WTC11 (cell line): ENCODE results near the gene INVS. TPM values are rescaled to one million over a fixed set of nuclear protein-coding genes. Genes with fewer than 3 reads are reported as not detected.

Experiments used
- ATAC-seq: fragments of 200-7000 bp; cut with Tn5 transposase; 2 replicates; pipeline ENCODE4 v1.10.0; 2021; ENCODE audit warnings: mild to moderate bottlenecking, moderate library complexity
- CTCF ChIA-PET: fragments of 300-600 bp; sonication (Branson Sonifier 250); formaldehyde crosslinking; loops from one replicate; lab custom pipeline; 2021; ENCODE audit warnings: antibody characterized with exemption; lab: Charles Lee
- POLR2A ChIA-PET: fragments of 350-600 bp; sonication (Branson Sonifier 250); formaldehyde crosslinking; loops from one replicate; lab custom pipeline; 2021; ENCODE audit warnings: antibody characterized with exemption; lab: Charles Lee
- DNase-seq: peaks from one replicate; pipeline ENCODE4 v3.0.0; 2021; ENCODE audit warnings: low spot score
- H3K27ac Mint-ChIP-seq: 2 replicates; pipeline ENCODE4 v1.8.0; 2021; ENCODE audit warnings: mixed read lengths
- H3K27me3 Mint-ChIP-seq: 2 replicates; pipeline ENCODE4 v1.8.0; 2021; ENCODE audit warnings: low read depth, mild to moderate bottlenecking, moderate library complexity, mixed read lengths
- H3K36me3 Mint-ChIP-seq: 2 replicates; pipeline ENCODE4 v1.8.0; 2021; ENCODE audit warnings: mixed read lengths
- H3K4me1 Mint-ChIP-seq: 2 replicates; pipeline ENCODE4 v1.8.0; 2022; ENCODE audit warnings: mixed read lengths
- H3K4me3 Mint-ChIP-seq: 2 replicates; pipeline ENCODE4 v1.8.0; 2021; ENCODE audit warnings: mild to moderate bottlenecking, moderate library complexity, mixed read lengths
- H3K9me3 Mint-ChIP-seq: 2 replicates; pipeline ENCODE4 v1.8.0; 2021; ENCODE audit warnings: mixed read lengths
- CREB1 ChIP-seq: sonication (generic); formaldehyde crosslinking; IDR thresholded peaks from 2 replicates; pipeline ENCODE4 v1.8.0; 2023; ENCODE audit warnings: mild to moderate bottlenecking, missing genetic modification reagents
- FOXK1 ChIP-seq: sonication (generic); formaldehyde crosslinking; IDR thresholded peaks from 2 replicates; pipeline ENCODE4 v1.8.0; 2022; ENCODE audit warnings: mild to moderate bottlenecking, moderate library complexity, missing genetic modification reagents
- NFATC4 ChIP-seq: fragments of 250-450 bp; sonication (Bioruptor Pico); IDR thresholded peaks from 2 replicates; pipeline ENCODE4 v1.9.0; 2021; ENCODE audit warnings: mild to moderate bottlenecking
- NFE2L1 ChIP-seq: sonication (generic); formaldehyde crosslinking; IDR thresholded peaks from 2 replicates; pipeline ENCODE4 v1.8.1; 2023; ENCODE audit warnings: missing genetic modification reagents
- RELA ChIP-seq: sonication (generic); formaldehyde crosslinking; IDR thresholded peaks from 2 replicates; pipeline ENCODE4 v1.8.1; 2022; ENCODE audit warnings: missing genetic modification reagents, mild to moderate bottlenecking, borderline replicate concordance
- SMAD3 ChIP-seq: sonication (generic); formaldehyde crosslinking; IDR thresholded peaks from 2 replicates; pipeline ENCODE4 v1.8.0; 2022; ENCODE audit warnings: missing genetic modification reagents, mild to moderate bottlenecking, borderline replicate concordance
- SP1 ChIP-seq: sonication (generic); formaldehyde crosslinking; conservative IDR thresholded peaks from 2 replicates; pipeline ENCODE4 v1.8.1; 2022; ENCODE audit warnings: missing genetic modification reagents
- TEAD1 ChIP-seq: sonication (generic); formaldehyde crosslinking; IDR thresholded peaks from 2 replicates; pipeline ENCODE4 v1.8.0; 2022; ENCODE audit warnings: mild to moderate bottlenecking, missing genetic modification reagents
- ZNF121 ChIP-seq: sonication (generic); formaldehyde crosslinking; IDR thresholded peaks from 2 replicates; pipeline ENCODE4 v1.8.0; 2023; ENCODE audit warnings: missing genetic modification reagents
- total RNA-seq: library from RNA; stranded (reverse); gene quantifications from 3 replicates; pipeline ENCODE4 v1.2.3, GENCODE V29; 2021
- TF ChIP-seq, protein P1 (sequence below): sonication (generic); formaldehyde crosslinking; IDR thresholded peaks from 2 replicates; pipeline ENCODE4 v1.8.0; 2023; ENCODE audit warnings: missing genetic modification reagents, mild to moderate bottlenecking, borderline replicate concordance
- TF ChIP-seq, protein P2 (sequence below): sonication (generic); formaldehyde crosslinking; IDR thresholded peaks from 2 replicates; pipeline ENCODE4 v1.8.1; 2023; ENCODE audit warnings: mild to moderate bottlenecking, missing genetic modification reagents, moderate library complexity
- TF ChIP-seq, protein P3 (sequence below): sonication (generic); formaldehyde crosslinking; IDR thresholded peaks from 2 replicates; pipeline ENCODE4 v1.8.1; 2023; ENCODE audit warnings: mild to moderate bottlenecking, missing genetic modification reagents, borderline replicate concordance
- TF ChIP-seq, protein P4 (sequence below): sonication (generic); formaldehyde crosslinking; IDR thresholded peaks from 2 replicates; pipeline ENCODE4 v1.8.1; 2023; ENCODE audit warnings: mild to moderate bottlenecking, moderate library complexity, missing genetic modification reagents

The INVS gene
- total RNA-seq, 1 experiment from 2014 or later = 8.1 TPM

DNA sequence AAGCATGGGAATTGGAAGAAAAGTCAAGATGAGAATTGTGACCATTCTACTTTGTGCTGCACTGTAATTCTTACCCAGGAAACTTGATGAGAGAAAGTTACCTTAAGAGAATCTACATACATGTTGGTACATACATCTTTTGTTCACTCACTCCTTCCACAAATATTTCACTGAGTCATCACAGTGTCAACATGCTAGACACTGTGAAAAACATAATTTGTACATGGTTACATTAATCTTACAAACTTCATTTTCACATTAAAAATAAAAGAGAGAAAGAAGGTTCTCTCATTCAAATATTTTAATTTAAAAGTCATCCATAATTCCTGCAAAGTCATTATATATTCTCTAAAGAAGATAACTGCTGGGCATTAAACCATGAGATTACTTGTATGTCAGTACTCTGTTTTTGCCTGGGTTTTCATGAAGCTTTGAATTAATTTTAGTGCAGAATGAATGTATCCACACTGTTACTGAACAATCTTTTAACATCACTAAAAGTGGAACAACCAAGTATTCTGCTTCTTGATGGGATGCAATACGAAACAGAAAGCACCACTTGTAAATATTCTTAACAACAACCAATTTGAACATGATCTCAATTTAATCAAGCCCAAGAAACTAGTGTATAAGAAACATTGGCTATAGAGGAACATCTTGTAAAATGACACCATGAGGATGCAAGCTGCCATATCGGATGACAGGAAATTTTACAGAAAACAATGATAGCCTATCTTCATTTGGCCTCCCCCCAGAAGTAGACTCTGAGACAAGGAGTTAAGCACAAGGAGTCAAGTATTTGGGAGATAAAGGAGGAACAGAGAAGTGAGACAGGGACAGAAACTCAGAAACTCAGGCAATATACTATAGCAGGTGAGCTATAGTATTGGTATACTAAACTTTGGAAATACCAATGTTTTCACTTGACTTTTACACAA lies 28.7 kb upstream of the INVS start (continued):
- TF ChIP-seq, protein P1, sequence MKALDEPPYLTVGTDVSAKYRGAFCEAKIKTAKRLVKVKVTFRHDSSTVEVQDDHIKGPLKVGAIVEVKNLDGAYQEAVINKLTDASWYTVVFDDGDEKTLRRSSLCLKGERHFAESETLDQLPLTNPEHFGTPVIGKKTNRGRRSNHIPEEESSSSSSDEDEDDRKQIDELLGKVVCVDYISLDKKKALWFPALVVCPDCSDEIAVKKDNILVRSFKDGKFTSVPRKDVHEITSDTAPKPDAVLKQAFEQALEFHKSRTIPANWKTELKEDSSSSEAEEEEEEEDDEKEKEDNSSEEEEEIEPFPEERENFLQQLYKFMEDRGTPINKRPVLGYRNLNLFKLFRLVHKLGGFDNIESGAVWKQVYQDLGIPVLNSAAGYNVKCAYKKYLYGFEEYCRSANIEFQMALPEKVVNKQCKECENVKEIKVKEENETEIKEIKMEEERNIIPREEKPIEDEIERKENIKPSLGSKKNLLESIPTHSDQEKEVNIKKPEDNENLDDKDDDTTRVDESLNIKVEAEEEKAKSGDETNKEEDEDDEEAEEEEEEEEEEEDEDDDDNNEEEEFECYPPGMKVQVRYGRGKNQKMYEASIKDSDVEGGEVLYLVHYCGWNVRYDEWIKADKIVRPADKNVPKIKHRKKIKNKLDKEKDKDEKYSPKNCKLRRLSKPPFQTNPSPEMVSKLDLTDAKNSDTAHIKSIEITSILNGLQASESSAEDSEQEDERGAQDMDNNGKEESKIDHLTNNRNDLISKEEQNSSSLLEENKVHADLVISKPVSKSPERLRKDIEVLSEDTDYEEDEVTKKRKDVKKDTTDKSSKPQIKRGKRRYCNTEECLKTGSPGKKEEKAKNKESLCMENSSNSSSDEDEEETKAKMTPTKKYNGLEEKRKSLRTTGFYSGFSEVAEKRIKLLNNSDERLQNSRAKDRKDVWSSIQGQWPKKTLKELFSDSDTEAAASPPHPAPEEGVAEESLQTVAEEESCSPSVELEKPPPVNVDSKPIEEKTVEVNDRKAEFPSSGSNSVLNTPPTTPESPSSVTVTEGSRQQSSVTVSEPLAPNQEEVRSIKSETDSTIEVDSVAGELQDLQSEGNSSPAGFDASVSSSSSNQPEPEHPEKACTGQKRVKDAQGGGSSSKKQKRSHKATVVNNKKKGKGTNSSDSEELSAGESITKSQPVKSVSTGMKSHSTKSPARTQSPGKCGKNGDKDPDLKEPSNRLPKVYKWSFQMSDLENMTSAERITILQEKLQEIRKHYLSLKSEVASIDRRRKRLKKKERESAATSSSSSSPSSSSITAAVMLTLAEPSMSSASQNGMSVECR (CRISPR knock-in tag) = no peak
- TF ChIP-seq, all 79 proteins: peak for 0

DNA sequence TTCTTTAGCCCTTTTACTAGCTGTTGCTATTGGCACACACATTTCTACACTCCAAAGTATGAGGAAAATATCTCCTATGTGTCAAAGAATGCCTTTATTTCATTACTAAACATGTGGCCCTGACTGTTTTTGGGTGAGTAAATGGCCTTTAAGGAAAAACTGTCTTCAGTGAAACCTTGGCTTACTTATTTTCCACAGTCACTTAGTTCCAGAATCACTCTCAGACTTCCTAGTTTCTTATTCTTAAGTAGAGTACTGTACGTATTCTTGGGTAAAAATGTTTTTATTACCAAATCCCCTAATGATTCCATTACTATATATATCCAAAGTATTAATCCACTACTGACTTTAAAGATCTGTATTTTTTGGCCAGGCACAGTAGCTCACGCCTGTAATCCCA lies 27.8 kb upstream of the INVS start:
- Mint-ChIP-seq H3K4me3 (no peak overlapping the region), H3K27me3 (no peaks in the 10 kb centered on the region), H3K36me3 (peaks cover 22% of the 10 kb centered on the region), H3K27ac (no peak overlapping the region), H3K4me1 (peaks cover 9% of the 10 kb centered on the region), H3K9me3 (peaks cover 11% of the 10 kb centered on the region)
- POLR2A ChIA-PET = no interaction called here
- no peak for TF ChIP-seq NFATC4 (CRISPR knock-in tag)
- TF ChIP-seq CREB1 = no peak
- no peak for TF ChIP-seq RELA (CRISPR knock-in tag)
- TF ChIP-seq NFE2L1 (CRISPR knock-in tag) = no peak
- TF ChIP-seq, protein P2, sequence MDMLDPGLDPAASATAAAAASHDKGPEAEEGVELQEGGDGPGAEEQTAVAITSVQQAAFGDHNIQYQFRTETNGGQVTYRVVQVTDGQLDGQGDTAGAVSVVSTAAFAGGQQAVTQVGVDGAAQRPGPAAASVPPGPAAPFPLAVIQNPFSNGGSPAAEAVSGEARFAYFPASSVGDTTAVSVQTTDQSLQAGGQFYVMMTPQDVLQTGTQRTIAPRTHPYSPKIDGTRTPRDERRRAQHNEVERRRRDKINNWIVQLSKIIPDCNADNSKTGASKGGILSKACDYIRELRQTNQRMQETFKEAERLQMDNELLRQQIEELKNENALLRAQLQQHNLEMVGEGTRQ (CRISPR knock-in tag) = no peak
- TF ChIP-seq, protein P3, sequence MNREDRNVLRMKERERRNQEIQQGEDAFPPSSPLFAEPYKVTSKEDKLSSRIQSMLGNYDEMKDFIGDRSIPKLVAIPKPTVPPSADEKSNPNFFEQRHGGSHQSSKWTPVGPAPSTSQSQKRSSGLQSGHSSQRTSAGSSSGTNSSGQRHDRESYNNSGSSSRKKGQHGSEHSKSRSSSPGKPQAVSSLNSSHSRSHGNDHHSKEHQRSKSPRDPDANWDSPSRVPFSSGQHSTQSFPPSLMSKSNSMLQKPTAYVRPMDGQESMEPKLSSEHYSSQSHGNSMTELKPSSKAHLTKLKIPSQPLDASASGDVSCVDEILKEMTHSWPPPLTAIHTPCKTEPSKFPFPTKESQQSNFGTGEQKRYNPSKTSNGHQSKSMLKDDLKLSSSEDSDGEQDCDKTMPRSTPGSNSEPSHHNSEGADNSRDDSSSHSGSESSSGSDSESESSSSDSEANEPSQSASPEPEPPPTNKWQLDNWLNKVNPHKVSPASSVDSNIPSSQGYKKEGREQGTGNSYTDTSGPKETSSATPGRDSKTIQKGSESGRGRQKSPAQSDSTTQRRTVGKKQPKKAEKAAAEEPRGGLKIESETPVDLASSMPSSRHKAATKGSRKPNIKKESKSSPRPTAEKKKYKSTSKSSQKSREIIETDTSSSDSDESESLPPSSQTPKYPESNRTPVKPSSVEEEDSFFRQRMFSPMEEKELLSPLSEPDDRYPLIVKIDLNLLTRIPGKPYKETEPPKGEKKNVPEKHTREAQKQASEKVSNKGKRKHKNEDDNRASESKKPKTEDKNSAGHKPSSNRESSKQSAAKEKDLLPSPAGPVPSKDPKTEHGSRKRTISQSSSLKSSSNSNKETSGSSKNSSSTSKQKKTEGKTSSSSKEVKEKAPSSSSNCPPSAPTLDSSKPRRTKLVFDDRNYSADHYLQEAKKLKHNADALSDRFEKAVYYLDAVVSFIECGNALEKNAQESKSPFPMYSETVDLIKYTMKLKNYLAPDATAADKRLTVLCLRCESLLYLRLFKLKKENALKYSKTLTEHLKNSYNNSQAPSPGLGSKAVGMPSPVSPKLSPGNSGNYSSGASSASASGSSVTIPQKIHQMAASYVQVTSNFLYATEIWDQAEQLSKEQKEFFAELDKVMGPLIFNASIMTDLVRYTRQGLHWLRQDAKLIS = no peak
- TF ChIP-seq TEAD1 (CRISPR knock-in tag) = no peak
- no peak for TF ChIP-seq FOXK1
- no peak for TF ChIP-seq ZNF121 (CRISPR knock-in tag)
- TF ChIP-seq, protein P1 (CRISPR knock-in tag) = no peak
- TF ChIP-seq, protein P4, sequence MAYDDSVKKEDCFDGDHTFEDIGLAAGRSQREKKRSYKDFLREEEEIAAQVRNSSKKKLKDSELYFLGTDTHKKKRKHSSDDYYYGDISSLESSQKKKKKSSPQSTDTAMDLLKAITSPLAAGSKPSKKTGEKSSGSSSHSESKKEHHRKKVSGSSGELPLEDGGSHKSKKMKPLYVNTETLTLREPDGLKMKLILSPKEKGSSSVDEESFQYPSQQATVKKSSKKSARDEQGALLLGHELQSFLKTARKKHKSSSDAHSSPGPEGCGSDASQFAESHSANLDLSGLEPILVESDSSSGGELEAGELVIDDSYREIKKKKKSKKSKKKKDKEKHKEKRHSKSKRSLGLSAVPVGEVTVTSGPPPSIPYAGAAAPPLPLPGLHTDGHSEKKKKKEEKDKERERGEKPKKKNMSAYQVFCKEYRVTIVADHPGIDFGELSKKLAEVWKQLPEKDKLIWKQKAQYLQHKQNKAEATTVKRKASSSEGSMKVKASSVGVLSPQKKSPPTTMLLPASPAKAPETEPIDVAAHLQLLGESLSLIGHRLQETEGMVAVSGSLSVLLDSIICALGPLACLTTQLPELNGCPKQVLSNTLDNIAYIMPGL (CRISPR knock-in tag) = no peak
- TF ChIP-seq SP1 (CRISPR knock-in tag) = no peak
- no peak for TF ChIP-seq SMAD3
- no peak for DNase-seq
- no peak for ATAC-seq
- CTCF ChIA-PET = no interaction called here
